ENCODE measurements around the gene PER1. TPM values are rescaled to one million over a fixed set of nuclear protein-coding genes. Genes with fewer than 3 reads are reported as not detected.
A peak's percentile ranks its signal among the peaks of the same experiment; 100 is the strongest.

The PER1 gene
- total and polyA plus RNA-seq, 9 of the 15 experiments (the other 6 are each of a cell fraction or from before 2014, with no cell fraction given), result 0.13 to 26.0 (median 3.4) TPM

DNA sequence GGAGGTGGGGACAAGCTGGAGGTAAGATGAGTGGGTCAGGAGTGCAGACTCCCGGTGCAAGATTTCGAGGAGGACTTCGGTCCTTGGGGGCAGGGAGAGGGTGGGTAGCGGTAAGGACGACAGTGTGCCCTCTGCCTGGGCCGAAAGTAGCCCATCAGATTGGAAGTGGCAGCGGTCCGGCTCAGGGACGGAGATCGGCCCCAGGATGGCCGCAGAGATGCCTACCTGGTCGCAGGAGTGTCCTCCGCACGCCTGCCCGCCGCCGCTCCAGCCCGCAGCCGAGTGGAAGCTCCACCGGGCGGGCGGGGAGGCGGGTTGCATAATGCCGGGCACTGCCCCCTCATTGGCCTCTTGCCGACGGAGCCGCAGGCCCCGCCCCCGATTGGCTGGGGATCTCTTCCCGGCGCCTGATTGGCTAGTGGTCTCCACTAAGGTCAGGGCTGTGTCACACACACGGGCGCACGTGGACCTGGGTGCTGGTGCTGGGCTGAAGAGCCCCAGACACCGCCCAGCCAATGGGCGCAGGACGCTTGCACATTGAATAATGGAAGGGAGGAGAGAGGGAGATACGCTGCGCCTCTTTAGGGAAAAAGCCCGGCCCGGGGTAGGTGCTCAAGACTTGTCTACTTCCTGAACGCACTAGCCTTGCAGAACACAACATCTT, at the start of gene PER1 (continued):
- TF ChIP-seq NELFE (IDR thresholded peaks at IDR 0.05; ENCODE audit: insufficient read depth, insufficient read length) (no peak), CEBPB (tag; IDR thresholded peaks at IDR 0.05) (peak; percentile 98), ARHGAP35 (IDR thresholded peaks at IDR 0.05; ENCODE audit: partially characterized antibody) (no peak), EP400 (IDR thresholded peaks at IDR 0.05) (peak; percentile 52; the same call in 1 of the 2 replicates), SUPT5H (IDR thresholded peaks at IDR 0.05) (0 out of 2 replicates have a peak, but pooled peaks have one; percentile 53), CC2D1A (IDR thresholded peaks at IDR 0.05) (peak; percentile 32; the same call in 1 of the 2 replicates), CREM (IDR thresholded peaks at IDR 0.05; ENCODE audit: low read depth) (no peak), POLR3G (IDR thresholded peaks at IDR 0.05; ENCODE audit: extremely low read depth, insufficient read length, insufficient replicate concordance) (no peak), FUS (optimal IDR thresholded peaks at IDR 0.05; ENCODE audit: low read depth, low read length) (no peak), ZSCAN32 (CRISPR knock-in tag; IDR thresholded peaks at IDR 0.05) (no peak), MXI1 (IDR thresholded peaks at IDR 0.05; ENCODE audit: low read depth, low read length) (peak; percentile 65; the same call in 1 of the 2 replicates), LEF1 (IDR thresholded peaks at IDR 0.05) (no peak), ZNF707 (CRISPR knock-in tag; conservative IDR thresholded peaks at IDR 0.05) (no peak), ELF2 (CRISPR knock-in tag; IDR thresholded peaks at IDR 0.05) (no peak), RFX5 (IDR thresholded peaks at IDR 0.05; ENCODE audit: low read depth, low read length) (no peak), HEY1 (CRISPR knock-in tag; IDR thresholded peaks at IDR 0.05; ENCODE audit: borderline replicate concordance) (no peak), ZSCAN29 (IDR thresholded peaks at IDR 0.05) (no peak), MBD2 (IDR thresholded peaks at IDR 0.05; ENCODE audit: borderline replicate concordance, low read depth) (no peak; the same call in 1 of the 2 replicates)
- TF ChIP-seq, protein P1, sequence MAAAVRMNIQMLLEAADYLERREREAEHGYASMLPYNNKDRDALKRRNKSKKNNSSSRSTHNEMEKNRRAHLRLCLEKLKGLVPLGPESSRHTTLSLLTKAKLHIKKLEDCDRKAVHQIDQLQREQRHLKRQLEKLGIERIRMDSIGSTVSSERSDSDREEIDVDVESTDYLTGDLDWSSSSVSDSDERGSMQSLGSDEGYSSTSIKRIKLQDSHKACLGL (CRISPR knock-in tag; IDR thresholded peaks at IDR 0.05; ENCODE audit: borderline replicate concordance, poor library complexity, severe bottlenecking), result peak; percentile 56
- TF ChIP-seq, protein P2, sequence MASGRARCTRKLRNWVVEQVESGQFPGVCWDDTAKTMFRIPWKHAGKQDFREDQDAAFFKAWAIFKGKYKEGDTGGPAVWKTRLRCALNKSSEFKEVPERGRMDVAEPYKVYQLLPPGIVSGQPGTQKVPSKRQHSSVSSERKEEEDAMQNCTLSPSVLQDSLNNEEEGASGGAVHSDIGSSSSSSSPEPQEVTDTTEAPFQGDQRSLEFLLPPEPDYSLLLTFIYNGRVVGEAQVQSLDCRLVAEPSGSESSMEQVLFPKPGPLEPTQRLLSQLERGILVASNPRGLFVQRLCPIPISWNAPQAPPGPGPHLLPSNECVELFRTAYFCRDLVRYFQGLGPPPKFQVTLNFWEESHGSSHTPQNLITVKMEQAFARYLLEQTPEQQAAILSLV (tag; IDR thresholded peaks at IDR 0.05), result no peak
- TF ChIP-seq, protein P3, sequence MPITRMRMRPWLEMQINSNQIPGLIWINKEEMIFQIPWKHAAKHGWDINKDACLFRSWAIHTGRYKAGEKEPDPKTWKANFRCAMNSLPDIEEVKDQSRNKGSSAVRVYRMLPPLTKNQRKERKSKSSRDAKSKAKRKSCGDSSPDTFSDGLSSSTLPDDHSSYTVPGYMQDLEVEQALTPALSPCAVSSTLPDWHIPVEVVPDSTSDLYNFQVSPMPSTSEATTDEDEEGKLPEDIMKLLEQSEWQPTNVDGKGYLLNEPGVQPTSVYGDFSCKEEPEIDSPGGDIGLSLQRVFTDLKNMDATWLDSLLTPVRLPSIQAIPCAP (CRISPR knock-in tag; IDR thresholded peaks at IDR 0.05; ENCODE audit: borderline replicate concordance), result no peak
- TF ChIP-seq, protein P4, sequence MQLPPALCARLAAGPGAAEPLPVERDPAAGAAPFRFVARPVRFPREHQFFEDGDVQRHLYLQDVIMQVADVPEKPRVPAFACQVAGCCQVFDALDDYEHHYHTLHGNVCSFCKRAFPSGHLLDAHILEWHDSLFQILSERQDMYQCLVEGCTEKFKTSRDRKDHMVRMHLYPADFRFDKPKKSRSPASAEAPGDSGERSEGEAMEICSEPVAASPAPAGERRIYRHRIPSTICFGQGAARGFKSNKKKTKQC (CRISPR knock-in tag; IDR thresholded peaks at IDR 0.05), result no peak
- TF ChIP-seq, protein P5, sequence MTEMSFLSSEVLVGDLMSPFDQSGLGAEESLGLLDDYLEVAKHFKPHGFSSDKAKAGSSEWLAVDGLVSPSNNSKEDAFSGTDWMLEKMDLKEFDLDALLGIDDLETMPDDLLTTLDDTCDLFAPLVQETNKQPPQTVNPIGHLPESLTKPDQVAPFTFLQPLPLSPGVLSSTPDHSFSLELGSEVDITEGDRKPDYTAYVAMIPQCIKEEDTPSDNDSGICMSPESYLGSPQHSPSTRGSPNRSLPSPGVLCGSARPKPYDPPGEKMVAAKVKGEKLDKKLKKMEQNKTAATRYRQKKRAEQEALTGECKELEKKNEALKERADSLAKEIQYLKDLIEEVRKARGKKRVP (CRISPR knock-in tag; IDR thresholded peaks at IDR 0.05), result no peak
- TF ChIP-seq, protein P6, sequence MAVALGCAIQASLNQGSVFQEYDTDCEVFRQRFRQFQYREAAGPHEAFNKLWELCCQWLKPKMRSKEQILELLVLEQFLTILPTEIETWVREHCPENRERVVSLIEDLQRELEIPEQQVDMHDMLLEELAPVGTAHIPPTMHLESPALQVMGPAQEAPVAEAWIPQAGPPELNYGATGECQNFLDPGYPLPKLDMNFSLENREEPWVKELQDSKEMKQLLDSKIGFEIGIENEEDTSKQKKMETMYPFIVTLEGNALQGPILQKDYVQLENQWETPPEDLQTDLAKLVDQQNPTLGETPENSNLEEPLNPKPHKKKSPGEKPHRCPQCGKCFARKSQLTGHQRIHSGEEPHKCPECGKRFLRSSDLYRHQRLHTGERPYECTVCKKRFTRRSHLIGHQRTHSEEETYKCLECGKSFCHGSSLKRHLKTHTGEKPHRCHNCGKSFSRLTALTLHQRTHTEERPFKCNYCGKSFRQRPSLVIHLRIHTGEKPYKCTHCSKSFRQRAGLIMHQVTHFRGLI (CRISPR knock-in tag; IDR thresholded peaks at IDR 0.05), result no peak

Data from K562 (cell line).